Smooth muscle cell (in vitro differentiated cells): ENCODE results near the gene RNASET2. TPM values are rescaled to one million over a fixed set of nuclear protein-coding genes. Genes with fewer than 3 reads are reported as not detected.

Experiments
- DNase-seq: peaks from one replicate; lab custom pipeline; 2025; ENCODE audit not compliant: unreplicated experiment; lab: John Stamatoyannopoulos, UW
- H2AFZ ChIP-seq: fragments of 200-600 bp; sonication (generic); 2 replicates; pipeline ENCODE4 v1.6.0; 2016; ENCODE audit warnings: antibody characterized with exemption, low read depth, mild to moderate bottlenecking
- H3F3A ChIP-seq: fragments of 200-600 bp; sonication (generic); 2 replicates; pipeline ENCODE4 v1.6.0; 2017; ENCODE audit warnings: antibody characterized with exemption, low read depth
- H3K27ac ChIP-seq: fragments of 200-600 bp; sonication (generic); 2 replicates; pipeline ENCODE4 v1.5.1; 2016; ENCODE audit warnings: low read depth, mild to moderate bottlenecking
- H3K27me3 ChIP-seq: fragments of 200-600 bp; sonication (generic); 2 replicates; pipeline ENCODE4 v1.6.1; 2016; ENCODE audit warnings: low read depth, mild to moderate bottlenecking
- H3K36me3 ChIP-seq: fragments of 200-600 bp; sonication (generic); 2 replicates; pipeline ENCODE4 v1.5.1; 2016; ENCODE audit warnings: low read depth
- H3K4me1 ChIP-seq: fragments of 200-600 bp; sonication (generic); 2 replicates; pipeline ENCODE4 v1.5.1; 2016; ENCODE audit warnings: low read depth
- H3K4me2 ChIP-seq: fragments of 200-600 bp; sonication (generic); 2 replicates; pipeline ENCODE4 v1.6.0; 2016; ENCODE audit warnings: mild to moderate bottlenecking
- H3K4me3 ChIP-seq: fragments of 200-600 bp; sonication (generic); 2 replicates; pipeline ENCODE4 v1.5.1; 2016; ENCODE audit warnings: mild to moderate bottlenecking
- H3K79me2 ChIP-seq: fragments of 200-600 bp; sonication (generic); 2 replicates; pipeline ENCODE4 v1.6.0; 2016; ENCODE audit warnings: low read depth, mild to moderate bottlenecking
- H3K9ac ChIP-seq: fragments of 200-600 bp; sonication (generic); 2 replicates; pipeline ENCODE4 v1.6.0; 2016; ENCODE audit warnings: low read depth
- H3K9me3 ChIP-seq: fragments of 200-600 bp; sonication (generic); replicated peaks from 2 replicates; pipeline ENCODE4 v1.5.1; 2016; ENCODE audit warnings: low read depth
- H4K20me1 ChIP-seq: fragments of 200-600 bp; sonication (generic); 2 replicates; pipeline ENCODE4 v1.6.0; 2016; ENCODE audit warnings: low read depth
- CTCF ChIP-seq: fragments of 200-600 bp; sonication (generic); IDR thresholded peaks from 2 replicates; pipeline ENCODE4 v1.5.1; 2017; ENCODE audit warnings: borderline replicate concordance, mild to moderate bottlenecking, antibody characterized with exemption; ENCODE audit not compliant: insufficient read depth, poor library complexity, severe bottlenecking
- WGBS: methylation state at CpG from one replicate; pipeline ENCODE4 v1.1.7; 2016; ENCODE audit warnings: low lambda C conversion rate; 5-methylcytosine and 5-hydroxymethylcytosine counted together
- polyA plus RNA-seq: library from polyadenylated mRNA; unstranded; fragments of >200 nt; fragmentation: Nextera tagmentation; extraction: Ambion mirVana; gene quantifications from 2 replicates; pipeline ENCODE4 v1.2.1, GENCODE V29; 2016
- total RNA-seq: library from RNA; depleted of rRNA; stranded (reverse); fragments of >200 nt; gene quantifications from 2 replicates; pipeline ENCODE4 v1.2.3, GENCODE V29; 2014

Gene RNASET2
- total and polyA plus RNA-seq, 2 experiments from 2014 or later: 20.6 to 29.3 TPM

- H3K4me2 ChIP-seq: no peak overlapping the region
- H3K27ac ChIP-seq: no peak overlapping the region
- no peak overlapping the region for H3K9ac ChIP-seq
- no peaks in the 10 kb centered on the region for H3F3A ChIP-seq
- H3K36me3 ChIP-seq: no peaks in the 10 kb centered on the region
- TF ChIP-seq CTCF: no peak
- H3K9me3 ChIP-seq: no peaks in the 10 kb centered on the region
- H3K79me2 ChIP-seq: no peaks in the 10 kb centered on the region
- H4K20me1 ChIP-seq: no peaks in the 10 kb centered on the region
- H3K27me3 ChIP-seq: no peaks in the 10 kb centered on the region
- no peak for DNase-seq
- no peak overlapping the region for H2AFZ ChIP-seq
- peaks cover 13% of the 10 kb centered on the region for H3K4me1 ChIP-seq
- no peak overlapping the region for H3K4me3 ChIP-seq
- WGBS: 87% methylated on average over 16 of the region's 17 CpGs
These were observed 3.5 kb downstream of the RNASET2 start for GRCh38 chr6:166952567-166953486.

DNA sequence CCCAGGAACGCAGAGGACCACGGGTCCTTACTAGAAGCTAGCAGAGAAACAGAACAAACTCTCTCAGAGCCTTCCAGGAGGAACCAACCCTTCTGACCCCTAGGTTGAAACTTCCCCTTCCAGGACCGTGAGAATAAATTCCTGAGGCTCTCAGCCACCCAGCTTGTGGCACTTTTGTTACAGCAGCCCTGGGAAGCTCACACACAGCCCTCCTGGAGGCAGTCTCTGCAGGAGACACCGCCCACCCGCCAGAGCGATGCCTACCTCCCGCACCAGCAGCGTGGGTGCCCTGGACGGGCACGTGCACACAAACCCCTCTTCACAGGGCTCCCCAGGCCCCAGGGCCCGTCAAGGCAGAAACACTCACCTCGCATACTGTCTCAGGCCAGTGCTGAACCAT lies 4.2 kb downstream of the RNASET2 start:
- H2AFZ ChIP-seq: no peak overlapping the region
- no peak overlapping the region for H3K9ac ChIP-seq
- H3K27me3 ChIP-seq: no peaks in the 10 kb centered on the region
- no peaks in the 10 kb centered on the region for H3F3A ChIP-seq
- peaks cover 8% of the 10 kb centered on the region for H3K4me1 ChIP-seq
- WGBS: 91% methylated on average over 12 of the region's 12 CpGs
- no peak for DNase-seq
- no peaks in the 10 kb centered on the region for H3K36me3 ChIP-seq
- no peaks in the 10 kb centered on the region for H3K79me2 ChIP-seq
- H3K9me3 ChIP-seq: no peaks in the 10 kb centered on the region
- H3K4me2 ChIP-seq: no peak overlapping the region
- TF ChIP-seq CTCF: no peak
- H4K20me1 ChIP-seq: no peaks in the 10 kb centered on the region
- H3K27ac ChIP-seq: no peak overlapping the region
- H3K4me3 ChIP-seq: no peak overlapping the region

DNA sequence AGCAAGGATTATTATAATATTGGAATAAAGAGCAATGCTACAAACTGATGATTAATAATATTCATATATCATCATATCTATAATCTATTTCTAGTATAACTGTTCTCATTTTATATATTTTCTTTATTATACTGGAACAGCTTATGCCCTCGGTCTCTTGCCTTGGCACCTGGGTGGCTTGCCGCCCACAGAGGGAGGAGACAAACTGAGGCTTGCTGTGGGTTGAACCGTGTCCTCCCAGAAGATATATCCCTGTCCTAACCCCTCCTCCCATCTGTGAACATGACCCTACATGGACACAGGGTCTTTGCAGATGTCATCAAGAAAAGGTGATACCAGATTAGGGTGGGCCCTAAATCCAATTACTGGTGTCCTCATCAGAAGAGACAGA lies 4.7 kb downstream of the RNASET2 start:
- Histone ChIP-seq H3K79me2 (no peaks in the 10 kb centered on the region), H3K9me3 (no peaks in the 10 kb centered on the region), H3K4me2 (no peak overlapping the region), H3K27ac (no peak overlapping the region), H2AFZ (no peak overlapping the region), H3K9ac (no peak overlapping the region), H3K4me3 (no peak overlapping the region), H3K27me3 (no peaks in the 10 kb centered on the region), H3K36me3 (no peaks in the 10 kb centered on the region), H3F3A (no peaks in the 10 kb centered on the region), H4K20me1 (no peaks in the 10 kb centered on the region), H3K4me1 (peaks cover 5% of the 10 kb centered on the region)
- DNase-seq: no peak
- TF ChIP-seq CTCF: no peak
- 73% methylated on average over 3 of the region's 3 CpGs for WGBS
